Frontal cortex (tissue), 4 donors: ENCODE measurements around the gene CNOT11. TPM values are rescaled to one million over a fixed set of nuclear protein-coding genes. Genes with fewer than 3 reads are reported as not detected.

Experiments
- DNase-seq, 2 donors: peaks; one replicate each; pipeline ENCODE4 v3.0.0; 2012; ENCODE audit warnings: low spot score in 2 of 2
- FAIRE-seq: peaks from 2 replicates; lab custom pipeline; 2012; peaks lifted over from hg19 to GRCh38; lab: Jason Lieb, UNC
- total RNA-seq: library from RNA; depleted of rRNA; stranded (reverse); fragments of >200 nt; gene quantifications from one replicate; pipeline ENCODE4 v1.2.3, GENCODE V29; 2014
- donor health status: control.
- donor health status: control.
- donor health status: control.

CNOT11 gene
- total RNA-seq, 1 donor from 2014 or later = 14.3 TPM

DNA sequence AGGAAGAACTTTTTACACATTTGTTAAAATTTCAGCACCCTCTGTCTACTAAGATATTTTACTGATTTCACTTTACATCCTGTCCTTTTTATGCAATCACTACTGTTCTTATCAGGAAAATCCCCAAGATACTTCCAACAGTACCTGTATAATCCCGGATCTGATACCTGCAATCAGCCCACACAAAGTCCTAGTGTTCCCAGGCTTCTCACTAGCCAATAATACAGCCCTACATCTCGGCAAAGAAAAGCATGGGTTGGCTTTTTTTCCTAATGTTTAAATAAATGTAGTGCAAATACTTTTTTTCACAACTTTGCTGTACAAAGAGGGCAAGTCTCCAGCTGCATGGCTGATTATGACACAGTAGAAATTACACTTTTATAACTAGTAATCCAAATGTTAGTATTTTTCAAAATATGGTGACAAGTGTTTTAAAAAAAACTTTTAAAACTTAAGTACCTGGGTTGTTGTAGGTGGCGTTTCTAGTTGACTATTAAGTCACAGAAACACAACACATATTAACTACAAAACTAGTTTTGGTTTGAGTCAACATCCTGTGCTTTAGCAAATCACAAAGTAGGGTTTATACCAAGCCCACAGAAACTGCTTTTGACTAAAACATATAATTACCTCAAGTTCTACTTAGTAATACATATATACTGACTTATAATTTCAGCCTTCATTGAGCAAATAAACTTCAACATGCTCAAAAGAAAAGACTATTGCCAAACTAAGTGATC lies 19.5 kb downstream of the CNOT11 start:
- FAIRE-seq (no peak), DNase-seq (no peak)

DNA sequence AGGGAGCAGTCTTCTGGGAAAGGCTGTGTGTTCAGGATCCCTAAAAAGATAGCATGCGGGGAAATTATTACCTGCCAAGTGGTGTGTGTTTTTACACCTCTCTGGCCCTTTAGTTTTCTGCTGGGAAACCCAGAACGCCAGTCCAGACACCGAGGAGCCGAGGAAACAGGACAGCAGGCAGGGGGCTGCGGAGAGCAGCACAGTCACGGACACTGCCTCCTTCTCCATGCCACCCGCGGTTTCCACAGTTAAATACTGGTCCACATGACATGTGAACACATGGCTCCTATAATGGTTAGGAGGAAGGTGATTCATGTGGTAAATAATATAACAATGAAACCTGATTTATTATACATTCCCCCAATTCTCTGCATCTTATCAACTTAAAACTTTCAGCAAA lies 20.4 kb downstream of the CNOT11 start:
- DNase-seq (no peak), FAIRE-seq (no peak)

DNA sequence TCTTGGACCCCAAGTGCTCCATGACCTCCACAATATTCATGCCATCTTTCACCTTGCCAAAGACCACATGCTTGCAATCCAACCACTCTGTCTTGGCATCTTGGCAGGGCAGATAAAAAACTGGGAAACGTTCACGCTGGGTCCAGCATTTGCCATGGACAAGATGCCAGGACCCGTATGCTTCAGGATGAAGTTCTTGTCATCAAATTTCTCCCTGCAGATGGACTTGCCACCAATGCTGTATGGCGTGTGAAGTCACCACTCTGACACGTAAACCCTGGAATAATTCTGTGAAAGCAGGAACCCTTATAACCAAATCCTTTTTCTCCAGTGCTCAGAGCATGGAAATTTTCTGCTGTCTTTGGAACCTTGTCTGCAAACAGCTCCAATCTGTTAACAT lies 21.5 kb downstream of the CNOT11 start:
- no peak for DNase-seq
- no peak for FAIRE-seq

DNA sequence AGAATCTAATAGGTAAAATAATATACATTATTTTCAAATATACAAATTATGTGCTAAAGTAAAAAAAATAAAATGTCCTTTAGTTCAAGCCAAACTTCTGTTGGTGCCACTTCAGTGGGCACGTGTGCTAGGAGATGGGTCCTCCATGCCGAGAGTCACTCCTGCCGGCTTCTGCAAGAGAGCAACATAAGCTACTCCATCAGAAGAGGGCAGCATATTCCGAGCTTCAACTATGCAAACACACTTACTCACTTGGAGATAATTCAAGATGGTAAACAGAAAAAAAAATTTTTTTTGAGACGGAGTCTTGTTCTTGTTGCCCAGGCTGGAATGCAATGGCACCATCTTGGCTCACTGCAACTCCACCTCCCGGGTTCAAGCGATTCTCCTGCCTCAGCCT lies 24.4 kb downstream of the CNOT11 start:
- DNase-seq = no peak
- no peak for FAIRE-seq

DNA sequence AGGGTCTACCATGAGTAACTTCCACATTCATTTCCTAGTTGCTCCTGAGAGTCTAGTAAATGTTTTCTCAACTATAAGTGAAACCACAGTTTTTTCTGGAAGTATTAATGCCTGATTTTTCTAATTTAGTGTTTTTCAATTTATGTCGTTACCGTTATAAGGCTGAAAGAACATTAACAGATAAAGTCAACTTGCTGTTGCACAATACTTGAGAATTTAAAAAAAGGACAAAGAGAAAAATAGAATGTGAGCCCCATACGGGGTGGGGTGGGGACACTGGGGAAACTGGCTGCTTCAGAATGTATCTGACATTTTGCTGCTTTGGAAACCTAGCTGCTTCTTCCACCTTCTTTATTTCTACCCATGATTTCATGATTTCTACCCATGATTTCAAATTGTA lies 26.2 kb downstream of the CNOT11 start:
- no peak for DNase-seq
- FAIRE-seq = no peak

DNA sequence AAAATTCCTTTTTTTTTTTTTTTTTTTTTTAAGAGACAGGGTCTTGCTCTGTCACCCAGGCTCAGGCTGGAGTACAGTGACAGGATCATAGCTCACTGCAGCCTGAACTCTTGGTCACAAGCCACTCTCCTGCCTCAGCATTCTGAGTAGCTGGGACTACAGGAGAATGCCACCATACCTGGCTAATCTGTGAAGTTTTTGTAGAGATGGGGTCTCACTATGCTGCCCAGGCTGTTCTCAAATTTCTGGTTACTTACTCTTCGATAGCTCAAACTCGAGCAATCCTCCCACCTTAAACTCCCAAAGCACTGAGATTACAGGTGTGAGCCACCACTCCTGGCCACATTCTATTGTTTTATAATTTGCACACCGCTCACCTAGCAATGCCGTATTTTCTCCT lies 28.8 kb downstream of the CNOT11 start:
- no peak for DNase-seq
- no peak for FAIRE-seq

DNA sequence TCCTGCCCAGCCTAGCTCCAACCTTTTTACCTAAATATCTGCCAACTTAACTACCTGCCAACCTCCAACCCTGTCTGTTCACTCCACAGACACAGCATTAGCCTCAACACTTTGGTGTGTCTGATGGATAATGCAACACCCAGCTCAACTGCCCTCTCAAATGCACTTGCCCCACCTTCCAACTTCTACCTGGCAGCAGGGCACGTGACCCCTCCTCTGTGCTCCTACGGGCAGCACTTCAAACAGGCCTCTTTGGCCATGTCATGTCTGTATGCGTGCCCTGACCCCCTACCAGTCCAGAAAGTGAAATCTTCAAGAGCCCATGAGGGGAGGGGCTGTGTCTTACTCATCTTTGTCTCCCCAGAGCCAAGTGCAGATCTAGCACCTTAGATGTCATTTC lies 30.3 kb downstream of the CNOT11 start:
- DNase-seq (no peak), FAIRE-seq (no peak)

DNA sequence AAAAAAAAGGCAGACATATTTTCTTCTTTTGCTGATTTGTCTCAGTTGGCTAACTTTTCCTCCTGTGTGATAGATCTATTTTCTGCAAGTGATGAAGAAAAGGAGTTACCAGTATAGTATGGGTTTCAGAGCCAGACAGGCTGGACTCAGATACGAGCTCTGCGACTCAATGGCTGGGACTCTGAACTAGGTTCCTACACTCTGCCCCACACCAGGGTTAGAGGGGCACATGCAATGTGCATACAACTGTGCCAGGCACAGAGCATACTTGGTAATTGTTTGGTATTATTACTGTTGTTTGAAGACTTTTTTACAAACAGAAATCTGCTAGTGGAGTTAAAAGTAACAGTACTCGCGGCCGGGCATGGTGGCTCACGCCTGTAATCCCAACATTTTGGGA lies 34.0 kb downstream of the CNOT11 start:
- no peak for FAIRE-seq
- DNase-seq = no peak

DNA sequence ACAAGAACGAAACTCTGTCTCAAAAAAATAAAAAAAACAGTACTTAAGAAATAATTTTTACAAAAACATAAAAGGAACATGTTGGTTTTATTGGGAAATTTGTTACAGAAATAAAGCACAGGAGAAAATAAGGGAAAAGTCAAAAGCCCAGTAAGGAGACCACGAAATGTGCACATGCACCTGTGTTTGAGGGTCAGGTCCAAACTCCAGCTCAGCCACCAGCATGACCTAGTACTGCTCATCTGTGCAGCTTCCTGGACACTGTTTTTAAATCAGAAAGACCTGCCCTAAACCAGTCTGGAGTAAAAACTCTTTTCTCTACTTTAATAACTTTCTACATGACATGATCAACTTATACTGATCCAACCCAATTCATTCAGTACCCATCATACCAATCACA lies 34.6 kb downstream of the CNOT11 start:
- DNase-seq (no peak), FAIRE-seq (no peak)

DNA sequence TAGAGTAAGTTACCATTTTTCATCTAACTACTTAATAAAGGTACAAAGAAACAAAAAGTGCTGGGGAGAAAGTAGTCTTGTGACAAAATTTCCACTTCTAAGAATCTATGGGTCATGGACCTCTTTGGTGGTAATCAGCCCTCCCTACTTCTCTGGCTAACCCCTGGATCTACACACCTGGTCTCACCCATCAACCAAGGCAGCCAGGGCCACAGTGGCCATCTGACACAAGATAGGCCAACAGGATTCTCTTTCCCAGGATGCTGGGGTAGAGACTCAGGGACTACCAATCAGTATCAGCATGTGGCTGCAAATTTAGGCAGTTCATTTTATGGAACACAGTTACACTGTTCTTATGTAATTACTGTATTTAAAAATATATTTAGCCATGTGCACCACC lies 38.0 kb downstream of the CNOT11 start:
- DNase-seq (no peak), FAIRE-seq (no peak)

DNA sequence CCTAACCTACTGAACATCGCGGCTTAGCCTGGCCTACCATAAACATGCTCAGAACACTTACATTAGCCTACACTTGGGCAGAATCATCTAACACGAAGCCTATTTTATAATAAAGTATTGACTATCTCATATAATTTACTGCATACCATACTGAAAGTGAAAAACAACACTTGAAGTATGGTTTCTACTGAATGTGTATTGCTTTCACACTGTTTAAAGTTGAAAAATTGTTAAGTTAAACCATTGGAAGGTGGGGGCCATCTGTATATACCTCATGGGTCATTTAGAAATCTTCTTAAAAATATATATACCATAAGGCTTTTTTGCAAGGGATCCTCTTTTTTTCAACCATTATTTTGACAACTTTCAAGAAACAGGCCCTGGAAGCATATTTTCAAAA lies 39.3 kb downstream of the CNOT11 start:
- FAIRE-seq = no peak
- DNase-seq = no peak

DNA sequence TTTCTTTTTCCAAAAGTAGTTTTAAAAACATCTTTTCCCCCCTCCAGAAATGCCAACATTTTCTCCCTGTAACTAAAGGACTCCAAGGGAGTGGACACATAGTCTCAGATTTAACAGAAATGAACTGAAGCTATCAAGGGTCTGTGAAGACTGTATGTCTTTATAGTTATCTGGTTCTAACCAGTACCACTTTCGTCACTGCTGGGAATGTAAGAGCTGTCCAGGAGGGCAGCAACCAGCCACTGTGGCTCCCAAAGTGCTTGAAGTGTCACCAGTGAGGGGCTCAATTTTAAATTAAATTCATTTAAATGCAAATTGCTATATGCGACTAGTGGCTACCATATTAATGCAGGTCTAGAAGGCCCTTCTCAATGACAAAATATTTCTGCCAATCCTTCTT lies 40.9 kb downstream of the CNOT11 start:
- DNase-seq (no peak), FAIRE-seq (no peak)

DNA sequence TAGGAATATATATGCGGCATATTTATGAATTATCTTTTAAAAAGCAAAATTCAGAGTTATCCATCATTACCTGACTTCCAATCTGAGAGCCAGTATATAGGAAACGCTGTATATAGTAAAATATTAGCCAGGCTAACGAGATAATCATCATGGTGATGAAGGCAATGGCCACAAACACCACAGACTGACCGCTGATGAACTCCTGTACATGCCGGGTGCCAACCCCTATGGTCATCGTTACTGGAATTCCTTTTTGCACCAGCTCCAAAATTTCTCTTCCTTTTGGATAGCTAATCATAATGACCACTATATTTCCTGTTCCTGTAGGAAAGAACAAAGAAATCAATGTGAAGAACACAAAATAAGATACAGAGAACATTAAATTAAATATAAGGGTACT lies 42.2 kb downstream of the CNOT11 start:
- DNase-seq (no peak), FAIRE-seq (no peak)

DNA sequence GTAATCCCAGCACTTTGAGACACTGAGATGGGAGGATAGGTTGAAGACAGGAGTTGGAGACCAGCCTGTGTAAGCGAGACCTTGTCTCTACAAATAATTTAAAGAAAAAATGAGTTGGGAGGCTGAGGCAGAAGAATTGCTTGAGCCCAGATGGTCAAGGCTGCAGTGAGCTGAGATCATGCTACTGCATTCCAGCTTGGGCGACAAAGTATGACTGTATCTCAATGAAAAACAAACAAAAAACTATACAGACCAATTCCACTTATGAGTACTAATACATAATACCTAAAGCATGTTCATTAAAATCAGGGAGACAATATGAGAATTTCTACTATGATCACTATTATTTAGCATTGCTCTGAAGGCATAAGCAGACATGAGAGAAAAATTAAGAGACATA lies 43.2 kb downstream of the CNOT11 start:
- no peak for DNase-seq

DNA sequence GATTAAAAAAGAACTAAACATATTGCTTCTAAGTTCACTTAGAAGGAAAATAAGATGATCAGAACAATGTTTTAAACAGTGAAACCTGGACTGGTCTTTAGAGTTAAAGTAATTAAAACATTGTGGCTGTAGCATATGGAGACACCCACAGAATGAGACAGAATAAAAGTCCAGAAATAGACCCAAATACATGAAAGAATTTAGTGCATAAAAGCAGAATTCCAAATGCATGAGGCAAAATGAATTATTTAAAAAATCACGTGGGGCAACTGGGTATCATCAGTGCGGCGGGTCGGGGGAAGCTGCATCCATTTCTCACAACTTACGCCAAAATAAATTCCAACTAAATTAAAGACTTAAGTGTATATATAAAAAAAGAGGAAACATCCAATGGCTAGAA lies 43.7 kb downstream of the CNOT11 start:
- DNase-seq = no peak
- FAIRE-seq = no peak

More for the DNA sequence above, 43.2 kb downstream of the CNOT11 start:
- FAIRE-seq = no peak

DNA sequence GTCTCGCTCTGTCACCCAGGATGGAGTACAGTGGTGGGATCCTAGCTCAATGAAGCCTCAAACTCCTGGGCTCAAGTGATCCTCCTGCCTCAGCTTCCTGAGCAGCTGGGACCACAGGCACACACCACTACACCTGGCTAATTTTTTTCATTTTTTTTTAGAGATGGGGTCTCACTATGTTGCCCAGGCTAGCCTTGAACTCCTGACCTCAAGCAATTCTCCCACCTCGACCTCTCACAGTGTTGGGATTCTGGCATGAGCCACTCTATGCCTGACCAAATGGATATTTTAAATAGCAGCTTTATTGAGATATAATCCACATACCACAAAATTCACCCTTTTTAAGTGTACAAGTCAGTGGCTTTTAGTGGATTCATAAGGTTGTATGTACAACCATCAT lies 44.7 kb downstream of the CNOT11 start:
- FAIRE-seq (no peak), DNase-seq (no peak)

DNA sequence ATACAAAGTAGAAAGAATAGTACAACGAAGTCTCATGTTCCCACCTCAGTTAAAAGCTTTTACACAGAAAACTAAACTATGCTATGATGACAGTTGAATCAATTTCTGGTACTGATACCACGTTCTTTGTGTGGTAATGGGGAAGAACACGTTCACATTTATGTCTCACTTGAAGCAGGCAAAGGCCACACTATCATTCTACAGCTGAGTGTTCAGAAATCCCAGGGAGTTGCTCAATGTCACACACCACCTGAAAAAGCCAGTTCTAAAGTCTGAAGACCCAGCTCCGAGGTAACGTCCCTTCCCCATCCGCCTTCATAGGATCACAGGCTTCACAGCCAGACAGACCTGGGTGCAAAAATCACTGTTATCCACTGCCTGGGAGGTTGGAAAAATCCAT lies 46.9 kb downstream of the CNOT11 start:
- FAIRE-seq = no peak

DNA sequence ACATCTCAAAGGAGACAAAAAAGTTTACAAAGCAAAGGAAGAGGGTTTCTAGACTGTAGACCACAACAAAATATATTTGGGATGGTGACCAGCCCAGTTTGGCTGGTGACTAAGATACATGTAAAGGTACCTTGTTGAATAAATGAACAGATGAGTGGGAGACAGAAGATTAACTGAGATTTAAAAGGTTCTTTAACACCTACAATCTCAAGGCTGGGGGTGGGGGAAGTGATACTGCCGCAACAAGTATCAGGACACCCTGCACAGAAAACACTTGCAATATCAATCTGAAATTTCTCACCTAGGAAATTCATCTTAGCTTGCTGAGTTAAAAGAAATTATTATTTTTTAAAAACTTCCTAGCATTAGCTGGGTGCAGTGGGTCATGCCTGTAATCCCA lies 47.5 kb downstream of the CNOT11 start:
- FAIRE-seq (no peak), DNase-seq (no peak)

More for the DNA sequence above, 46.9 kb downstream of the CNOT11 start:
- DNase-seq = no peak

DNA sequence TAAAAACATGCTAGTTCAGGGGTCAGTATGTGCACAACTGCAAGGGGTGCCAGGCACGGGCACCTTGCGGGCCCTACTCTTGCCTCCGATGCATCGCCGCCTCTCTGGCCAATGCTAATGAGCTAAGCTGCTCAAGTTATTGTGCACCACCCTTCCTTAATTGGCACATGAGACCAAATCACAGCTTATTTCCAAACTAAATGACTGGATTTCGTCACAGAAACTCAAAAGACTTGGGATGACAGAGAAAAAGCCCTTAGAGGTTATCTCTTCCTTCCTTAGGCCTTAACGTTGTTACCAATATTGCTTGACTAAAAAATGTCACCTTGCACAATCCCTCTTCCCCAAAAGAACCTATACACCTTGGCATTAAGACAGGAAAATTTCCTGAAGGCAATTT lies 48.1 kb downstream of the CNOT11 start:
- FAIRE-seq = no peak
- DNase-seq = no peak

DNA sequence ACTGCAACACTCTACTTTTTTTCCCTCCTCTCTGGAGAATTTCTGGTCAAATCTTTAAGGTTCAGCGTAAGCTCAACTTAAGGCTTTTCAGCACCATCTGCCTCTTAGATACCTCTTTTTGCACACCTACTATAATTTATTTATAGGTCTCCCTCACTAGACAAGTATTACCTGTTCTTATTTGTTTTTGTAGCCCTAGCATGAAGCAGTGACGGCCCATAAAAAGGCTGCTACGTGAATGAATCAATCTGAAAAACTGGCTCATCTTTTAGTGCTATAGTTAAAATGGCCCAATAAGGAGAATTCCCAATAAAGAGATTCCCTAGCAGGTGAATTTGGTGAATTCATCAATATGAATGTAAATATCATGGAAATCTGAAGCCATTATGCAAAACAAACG lies 49.3 kb downstream of the CNOT11 start:
- FAIRE-seq (no peak), DNase-seq (no peak)

DNA sequence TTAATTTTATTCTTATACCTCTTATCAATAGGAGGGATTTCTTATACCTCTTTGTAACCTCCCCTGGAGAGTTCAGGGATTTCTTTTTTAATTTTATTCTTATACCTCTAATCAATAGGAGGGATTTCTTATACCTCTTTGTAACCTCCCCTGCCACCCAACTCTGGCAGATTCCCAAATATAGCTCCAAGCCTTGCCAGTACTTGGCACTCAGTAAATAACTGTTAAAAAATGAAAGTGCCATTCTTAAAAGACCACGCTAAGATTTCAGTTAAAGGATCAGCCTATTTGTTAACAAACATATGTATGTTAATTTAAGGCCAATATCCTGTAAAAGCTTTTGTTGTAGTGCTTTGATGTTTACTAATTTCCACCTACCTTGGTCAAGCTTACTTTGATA lies 51.0 kb downstream of the CNOT11 start:
- DNase-seq = no peak
- no peak for FAIRE-seq

DNA sequence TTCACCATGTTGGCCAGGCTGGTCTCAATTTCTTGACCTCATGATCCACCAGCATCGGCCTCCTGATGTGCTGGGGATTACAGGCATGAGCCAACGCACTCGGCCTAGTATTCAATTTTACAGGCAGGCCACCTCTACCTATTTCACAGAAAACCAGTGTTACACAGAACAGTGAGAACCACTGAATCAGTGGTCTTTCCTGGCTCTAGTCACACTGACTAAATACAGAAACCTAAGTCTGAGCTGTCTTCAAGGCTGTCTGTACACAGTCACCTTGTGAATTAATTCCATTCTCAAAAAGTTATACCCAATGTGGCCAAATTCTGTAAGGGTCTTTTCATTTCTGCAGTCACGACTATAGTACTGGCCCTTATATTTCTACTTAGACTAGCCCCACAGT lies 52.3 kb downstream of the CNOT11 start:
- FAIRE-seq (no peak), DNase-seq (no peak)
